Measurements from ENCODE around the gene GRID2.
A peak's percentile ranks its signal among the peaks of the same experiment; 100 is the strongest.
"Not testable (repeated sequence)": the region's sequence is repeated elsewhere in the genome, so short reads cannot be mapped to it uniquely, and the experiment has no call there.

Gene GRID2

DNA sequence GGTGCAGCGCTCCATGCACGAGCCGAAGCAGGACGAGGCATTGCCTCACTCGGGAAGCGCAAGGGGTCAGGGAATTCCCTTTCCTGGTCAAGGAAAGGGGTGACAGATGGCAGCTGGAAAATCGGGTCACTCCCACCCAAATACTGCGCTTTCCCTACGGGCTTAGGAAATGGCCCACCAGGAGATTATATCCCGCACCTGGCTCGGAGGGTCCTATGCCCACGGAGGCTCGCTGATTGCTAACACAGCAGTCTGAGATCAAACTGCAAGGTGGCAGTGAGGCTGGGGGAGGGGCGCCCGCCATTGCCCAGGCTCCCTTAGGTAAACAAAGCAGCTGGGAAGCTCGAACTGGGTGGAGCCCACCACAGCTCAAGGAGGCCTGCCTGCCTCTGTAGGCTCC lies 1373.2 kb downstream of the GRID2 start:
- not testable (repeated sequence) for DNase-seq (ENCODE audit: low spot score)

GRCh38 chr4:93684571-93684970 lies 1380.8 kb downstream of the GRID2 start:
- no peak for DNase-seq (ENCODE audit: low spot score)

- DNase-seq (ENCODE audit: low spot score): no peak
Observed at GRCh38 chr4:93687304-93687703, 1383.5 kb downstream of the GRID2 start.

- no peak for DNase-seq (ENCODE audit: low spot score)
Observed at GRCh38 chr4:93688978-93689377, 1385.2 kb downstream of the GRID2 start.

- no peak for DNase-seq (ENCODE audit: low spot score)
Observed at GRCh38 chr4:93693141-93693540, 1389.4 kb downstream of the GRID2 start.

- DNase-seq (ENCODE audit: low spot score): no peak
Observed at GRCh38 chr4:93698686-93699085, 1394.9 kb downstream of the GRID2 start.

DNA sequence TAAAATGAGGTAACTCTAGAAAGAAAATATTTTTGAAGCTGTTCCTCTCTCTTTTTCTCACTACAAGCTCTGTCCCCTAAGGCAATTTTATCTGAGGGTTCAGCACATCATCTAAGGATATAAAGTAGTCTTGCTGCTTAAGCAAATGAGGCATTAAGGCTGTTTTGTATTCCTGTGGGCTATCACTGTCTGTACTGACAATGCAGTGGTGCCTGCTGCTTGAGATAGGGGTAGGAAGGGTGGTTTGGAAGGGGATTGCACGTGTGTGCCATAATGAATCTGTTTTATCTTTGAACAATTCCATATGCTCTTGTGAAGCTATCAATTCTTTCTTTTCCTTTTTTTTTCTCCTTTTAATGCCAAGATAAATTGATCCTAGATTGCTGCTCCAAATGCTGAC lies 1396.8 kb downstream of the GRID2 start:
- DNase-seq (ENCODE audit: low spot score): no peak

GRCh38 chr4:93710101-93710846 lies 1406.5 kb downstream of the GRID2 start:
- peak; percentile 61 for DNase-seq (ENCODE audit: low spot score)

GRCh38 chr4:93710847-93711430 lies 1407.2 kb downstream of the GRID2 start:
- no peak for DNase-seq (ENCODE audit: low spot score)

- DNase-seq (ENCODE audit: low spot score): no peak
Observed at GRCh38 chr4:93718233-93718632, 1414.5 kb downstream of the GRID2 start.

GRCh38 chr4:93719552-93719951 lies 1415.8 kb downstream of the GRID2 start:
- DNase-seq (ENCODE audit: low spot score): no peak

DNA sequence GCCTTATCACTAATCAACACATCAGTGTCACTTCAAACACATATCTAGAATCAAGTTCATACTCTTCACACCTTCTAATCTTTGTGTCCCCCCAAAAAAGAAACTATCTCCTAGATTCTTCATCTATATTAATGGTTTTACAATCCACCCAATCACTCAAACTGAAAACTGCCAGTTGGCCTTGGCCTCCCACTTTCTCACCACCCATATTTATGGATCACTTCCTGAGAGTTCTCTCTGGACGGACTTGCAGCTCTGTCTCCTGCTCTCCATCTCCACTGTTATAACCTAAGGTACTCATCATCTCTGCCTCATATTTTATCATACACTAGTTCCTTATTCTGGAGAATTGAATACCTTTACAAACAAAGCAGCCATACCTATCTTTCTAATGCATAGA lies 1418.7 kb downstream of the GRID2 start:
- DNase-seq (ENCODE audit: low spot score): no peak

DNA sequence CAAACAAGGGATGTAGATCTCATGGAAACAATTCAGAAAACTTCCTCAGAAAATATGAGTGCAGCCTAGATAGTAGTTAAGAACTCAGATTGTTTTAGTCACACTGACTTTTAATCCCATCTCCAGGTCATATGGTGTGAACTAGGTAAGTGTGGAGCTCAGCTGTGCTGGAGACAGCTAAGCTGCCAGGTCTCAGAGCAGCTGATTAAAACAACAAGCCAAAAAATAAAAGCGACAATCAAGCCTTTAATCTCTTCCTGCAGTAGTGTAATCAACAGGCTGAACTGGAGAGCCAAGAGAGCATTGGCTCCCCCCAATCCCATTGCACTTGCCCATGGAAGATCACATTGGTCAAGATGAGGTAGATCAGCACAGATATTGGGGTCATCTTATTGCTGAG lies 1426.5 kb downstream of the GRID2 start:
- DNase-seq (ENCODE audit: low spot score): no peak

GRCh38 chr4:93730760-93731159 lies 1427.0 kb downstream of the GRID2 start:
- no peak for DNase-seq (ENCODE audit: low spot score)

- DNase-seq (ENCODE audit: low spot score): peak; percentile 19
Observed at GRCh38 chr4:93731456-93731855, 1427.7 kb downstream of the GRID2 start.

DNA sequence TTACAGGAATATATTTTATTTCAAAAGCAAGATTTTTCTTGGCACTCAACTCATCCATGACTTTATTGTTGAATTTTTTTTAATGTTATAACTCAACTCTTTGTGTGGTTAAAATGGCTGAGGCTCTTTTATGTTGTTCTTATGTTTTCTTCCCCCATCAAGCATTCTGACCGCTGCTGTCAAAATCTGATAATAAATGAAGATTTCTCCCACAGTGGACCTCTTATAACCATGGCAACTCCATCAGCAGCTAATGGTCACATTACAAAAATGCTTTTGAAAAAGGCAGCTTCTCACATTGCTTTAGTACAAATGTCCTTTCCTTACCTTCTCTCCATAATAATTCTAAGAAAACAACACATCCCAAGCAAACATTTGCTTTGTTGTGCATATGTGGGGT lies 1428.7 kb downstream of the GRID2 start:
- DNase-seq (ENCODE audit: low spot score): no peak

DNA sequence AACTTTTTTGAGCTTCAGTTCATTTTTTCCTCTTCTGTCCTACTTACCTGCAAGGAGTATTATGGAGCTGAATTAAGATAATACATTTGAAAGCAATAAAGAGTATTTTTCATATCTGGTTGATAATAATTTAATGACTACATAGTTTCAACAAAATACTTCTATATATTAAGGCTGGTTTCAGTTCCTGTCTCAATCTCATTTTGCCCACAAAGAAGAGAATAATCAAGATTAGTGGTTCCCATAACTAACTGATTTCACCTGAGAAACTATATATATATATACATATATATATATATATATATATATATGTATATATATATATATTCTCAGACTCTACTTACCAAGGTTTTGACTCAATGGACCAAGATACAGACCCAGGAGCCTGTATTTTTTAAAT lies 1437.1 kb downstream of the GRID2 start:
- no peak for DNase-seq (ENCODE audit: low spot score)

DNA sequence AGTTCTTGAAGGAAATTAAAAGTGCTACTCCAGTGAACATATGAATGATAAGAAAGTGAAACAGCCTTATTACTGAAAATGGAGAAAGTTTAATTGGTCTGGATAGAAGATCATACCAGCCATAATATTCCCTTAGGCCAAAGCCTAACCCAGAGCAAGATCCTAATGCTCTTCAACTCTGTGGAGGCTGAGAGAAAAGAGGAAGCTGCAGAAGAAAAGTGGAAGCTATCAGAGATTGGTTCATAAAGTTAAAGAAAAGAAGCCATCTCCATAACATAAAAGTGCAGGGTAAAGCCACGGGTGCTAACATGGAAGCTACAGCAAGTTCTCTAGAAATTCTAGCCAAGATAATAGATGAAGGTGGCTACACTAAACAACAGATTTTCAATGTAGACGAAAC lies 1439.3 kb downstream of the GRID2 start:
- DNase-seq (ENCODE audit: low spot score): no peak

DNA sequence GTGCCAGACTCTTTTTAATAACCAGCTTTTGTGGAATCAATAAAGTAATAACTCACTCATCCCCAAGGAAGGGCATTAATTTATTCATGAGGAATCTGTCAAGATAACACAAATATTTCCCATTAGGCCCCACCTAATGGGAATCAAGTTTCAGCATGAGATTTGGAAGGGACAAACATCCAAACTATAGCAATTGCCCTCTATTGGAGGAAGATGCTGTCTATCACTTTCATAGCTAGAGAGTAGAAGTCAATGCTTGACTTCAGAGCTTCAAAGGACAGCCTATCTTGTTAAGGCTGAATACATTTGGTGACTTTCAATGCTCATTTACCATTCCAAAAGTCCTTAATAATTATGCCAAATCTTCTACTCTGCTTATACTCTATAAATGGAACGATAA lies 1439.9 kb downstream of the GRID2 start:
- DNase-seq (ENCODE audit: low spot score): no peak

DNA sequence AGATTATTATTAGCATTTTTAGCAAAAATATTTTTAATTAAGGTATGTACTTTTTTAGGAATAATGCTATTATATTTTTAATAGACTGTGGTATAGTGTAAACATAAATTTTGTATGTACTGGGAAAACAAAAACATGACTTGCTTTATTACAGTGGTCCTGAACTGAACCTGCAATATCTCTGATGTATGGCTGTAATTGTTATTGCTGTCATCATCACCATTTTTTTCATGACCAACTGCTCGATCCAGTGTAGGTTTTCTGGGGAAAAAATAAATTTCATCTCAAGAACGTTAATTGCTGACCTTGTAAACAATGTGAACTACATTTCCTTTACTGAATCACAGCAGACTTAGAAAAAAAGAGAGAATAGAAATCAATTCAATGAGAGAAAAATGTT lies 1441.2 kb downstream of the GRID2 start:
- no peak for DNase-seq (ENCODE audit: low spot score)

- DNase-seq (ENCODE audit: low spot score): no peak
Observed at GRCh38 chr4:93746031-93746430, 1442.3 kb downstream of the GRID2 start.

- no peak for DNase-seq (ENCODE audit: low spot score)
Observed at GRCh38 chr4:93747220-93747619, 1443.5 kb downstream of the GRID2 start.

DNA sequence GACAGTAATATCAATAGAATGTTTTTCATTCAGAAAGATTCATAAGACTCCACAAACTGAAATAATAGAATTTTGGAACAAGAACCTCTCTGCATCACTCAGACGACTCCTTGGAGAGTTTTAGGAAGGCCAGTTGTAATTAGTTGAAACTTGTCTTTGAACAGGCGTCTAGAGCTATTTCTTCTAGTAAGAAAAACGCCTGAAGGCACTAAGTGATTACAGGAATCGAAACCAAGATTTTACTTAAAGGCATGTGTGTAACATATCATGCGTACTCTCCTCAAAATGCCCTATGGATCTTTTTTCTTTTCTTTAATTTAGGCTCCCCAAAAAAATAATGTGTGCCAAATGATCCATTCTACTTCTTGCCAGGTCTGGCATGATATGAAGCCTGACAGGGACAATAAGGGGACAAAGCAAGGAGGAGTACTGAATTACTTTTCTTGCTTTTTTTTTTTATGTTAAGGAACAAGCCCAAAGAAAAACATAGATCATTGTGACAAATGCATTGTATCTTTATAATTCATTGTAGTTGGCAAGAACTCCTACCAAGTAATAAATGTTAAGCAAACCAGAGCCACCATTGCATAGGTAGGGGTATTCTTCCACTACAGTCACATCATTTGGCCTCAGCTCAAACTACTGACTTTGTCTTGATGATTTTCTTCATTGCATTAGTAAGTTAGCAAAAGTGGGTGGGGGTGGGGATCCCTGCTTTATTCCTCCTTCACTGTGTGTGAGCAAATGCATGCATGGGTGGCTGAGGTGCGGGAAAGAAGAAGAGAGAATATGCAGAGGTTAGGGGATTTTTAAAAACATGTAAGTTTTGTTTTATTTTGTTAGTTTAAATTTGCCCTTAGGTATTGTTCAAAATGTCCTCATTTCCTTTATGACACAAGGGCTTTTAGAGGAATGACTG lies 1444.9 kb downstream of the GRID2 start:
- no peak for DNase-seq (ENCODE audit: low spot score)
